Gastrocnemius medialis (tissue), 4 donors: ENCODE results near the gene SMAD4. TPM values are rescaled to one million over a fixed set of nuclear protein-coding genes. Genes with fewer than 3 reads are reported as not detected.

Experiments
- ATAC-seq, 2 donors: fragments of 150-250 bp; one replicate each; pipeline ENCODE4 v1.9.1; 2016
- DNase-seq, 2 donors: peaks; one replicate each; pipeline ENCODE4 v3.0.0-alpha.2; 2019
- H3K27ac ChIP-seq, 4 donors: fragments of 200-600 bp; sonication (generic); 1 replicate in 1 of 4; 2 replicates in 3 of 4; pipeline ENCODE4 v1.5.1; 2016 to 2018; ENCODE audit warnings: mild to moderate bottlenecking in 2 of 4, moderate library complexity in 1 of 4
- H3K27me3 ChIP-seq, 3 donors: fragments of 200-600 bp; sonication (generic) in 2 of 3; 1 replicate in 1 of 3; 2 replicates in 2 of 3; pipeline versions ENCODE4 v1.5.1 to v1.6.0; 2016 to 2019; ENCODE audit warnings: mild to moderate bottlenecking in 1 of 3, moderate library complexity in 1 of 3
- H3K36me3 ChIP-seq, 2 donors: fragments of 200-600 bp; sonication (generic) in 1 of 2; one replicate each; pipeline ENCODE4 v1.5.1; 2017 to 2018
- H3K4me1 ChIP-seq, 2 donors: fragments of 200-600 bp; sonication (generic) in 1 of 2; one replicate each; pipeline ENCODE4 v1.5.1; 2016 to 2017; ENCODE audit warnings: mild to moderate bottlenecking in 2 of 2
- H3K4me3 ChIP-seq, 4 donors: fragments of 200-600 bp; sonication (generic) in 3 of 4; 1 replicate in 1 of 4; 2 replicates in 3 of 4; pipeline ENCODE4 v1.5.1; 2016 to 2019; ENCODE audit warnings: mild to moderate bottlenecking in 2 of 4
- H3K9me3 ChIP-seq, 3 donors: fragments of 200-600 bp; sonication (generic) in 2 of 3; 1 replicate in 1 of 3; 2 replicates in 2 of 3; pipeline ENCODE4 v1.5.1; 2016 to 2019
- POLR2A ChIP-seq, 2 donors: fragments of 450-650 bp; IDR thresholded peaks; one replicate each; pipeline ENCODE4 v1.6.1; 2017; ENCODE audit warnings: antibody characterized with exemption in 2 of 2, mild to moderate bottlenecking in 2 of 2, moderate library complexity in 2 of 2
- in situ Hi-C, 4 donors: fragments of 200-750 bp; cut with MboI; loops; one replicate each; pipeline versions ENCODE4 v1.15.0 to v1.8.0; 2017; ENCODE audit warnings: low sequenced_read_pairs in 4 of 4
- intact Hi-C: fragments of 100-400 bp; cut with DNase I; formaldehyde crosslinking; loops from one replicate; pipeline ENCODE4 v1.15.1; 2023; ENCODE audit warnings: low total_unique reads
- total RNA-seq, 4 donors: library from RNA; depleted of rRNA; stranded (reverse); fragments of >200 nt; gene quantifications; one replicate each; pipeline versions ENCODE4 v1.1.0 to v1.2.3, GENCODE V29; 2016
- TF ChIP-seq, protein P1 (sequence below), 5 experiments: fragments of 450-650 bp in 3 of 5; fragments of 200-600 bp in 2 of 5; sonication (generic) in 2 of 5; IDR thresholded peaks in 4 of 5; conservative IDR thresholded peaks in 1 of 5; 1 replicate in 4 of 5; 2 replicates in 1 of 5; pipeline ENCODE4 v1.5.1; 2016 to 2019; ENCODE audit warnings: antibody characterized with exemption in 5 of 5, mild to moderate bottlenecking in 3 of 5, moderate library complexity in 3 of 5

Gene SMAD4
- 100 to 1,000 TPM; 148 to 210 (median 168) TPM for total RNA-seq

GRCh38 chr18:51029694-51030536 lies at the start of gene SMAD4:
TSS of gene SMAD4 (plus strand) at chr18:51030213. CDS start at chr18:51047047, 16,834 bp downstream.
- Histone ChIP-seq H3K4me3 (peak within 1 kb of the TSS; percentile 62 to 67 (median 64)), H3K36me3 (peaks cover 0 to 10% of the 10 kb centered on the region in 2 donors), H3K4me1 (peaks cover 46 to 57% of the 10 kb centered on the region in 2 donors), H3K27ac (peak within 1 kb of the TSS; percentile 90 to 97 (median 92)), H3K9me3 (no peaks in the 10 kb centered on the region), H3K27me3 (no peaks in the 10 kb centered on the region)
- in situ Hi-C loops (loop anchor here (5.0 to 25.0 kb wide), 5 partner anchors 58 to 743 kb away; partner anchors contain the start of genes CXXC1 (in 2 of the 4), MBD1 (in 2 of the 4), ELAC1 (in 1 of the 4) and MEX3C (in 1 of the 4)), intact Hi-C loops (loop anchor here (1.0 to 5.0 kb wide), 4 partner anchors 36 to 743 kb away; partner anchors contain the start of gene CXXC1)
- TF ChIP-seq, protein P1, sequence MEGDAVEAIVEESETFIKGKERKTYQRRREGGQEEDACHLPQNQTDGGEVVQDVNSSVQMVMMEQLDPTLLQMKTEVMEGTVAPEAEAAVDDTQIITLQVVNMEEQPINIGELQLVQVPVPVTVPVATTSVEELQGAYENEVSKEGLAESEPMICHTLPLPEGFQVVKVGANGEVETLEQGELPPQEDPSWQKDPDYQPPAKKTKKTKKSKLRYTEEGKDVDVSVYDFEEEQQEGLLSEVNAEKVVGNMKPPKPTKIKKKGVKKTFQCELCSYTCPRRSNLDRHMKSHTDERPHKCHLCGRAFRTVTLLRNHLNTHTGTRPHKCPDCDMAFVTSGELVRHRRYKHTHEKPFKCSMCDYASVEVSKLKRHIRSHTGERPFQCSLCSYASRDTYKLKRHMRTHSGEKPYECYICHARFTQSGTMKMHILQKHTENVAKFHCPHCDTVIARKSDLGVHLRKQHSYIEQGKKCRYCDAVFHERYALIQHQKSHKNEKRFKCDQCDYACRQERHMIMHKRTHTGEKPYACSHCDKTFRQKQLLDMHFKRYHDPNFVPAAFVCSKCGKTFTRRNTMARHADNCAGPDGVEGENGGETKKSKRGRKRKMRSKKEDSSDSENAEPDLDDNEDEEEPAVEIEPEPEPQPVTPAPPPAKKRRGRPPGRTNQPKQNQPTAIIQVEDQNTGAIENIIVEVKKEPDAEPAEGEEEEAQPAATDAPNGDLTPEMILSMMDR (IDR thresholded peaks at IDR 0.05 in 4 of 5, conservative IDR thresholded peaks at IDR 0.05 in 1 of 5): no peak
- peak; percentile 93 to 96 for TF ChIP-seq POLR2A (IDR thresholded peaks at IDR 0.05)
- ATAC-seq: peak; percentile 90 to 94
- DNase-seq: peak; percentile 93 to 95

GRCh38 chr18:50981381-50981780 lies 48.6 kb upstream of the SMAD4 start:
- in situ Hi-C loops: no loop called here

GRCh38 chr18:50982086-50982801 lies 47.8 kb upstream of the SMAD4 start:
- H3K4me3 ChIP-seq: no peak overlapping the region
- in situ Hi-C loops: no loop called here
- H3K9me3 ChIP-seq: no peaks in the 10 kb centered on the region
- peaks cover 4 to 18% of the 10 kb centered on the region in 2 donors for H3K4me1 ChIP-seq
- H3K27ac ChIP-seq: no peak overlapping the region
- H3K27me3 ChIP-seq: no peaks in the 10 kb centered on the region
- intact Hi-C loops: no loop called here
- no peak for DNase-seq
- no peak for ATAC-seq
- TF ChIP-seq POLR2A (IDR thresholded peaks at IDR 0.05): no peak
- TF ChIP-seq, protein P1 (IDR thresholded peaks at IDR 0.05 in 4 of 5, conservative IDR thresholded peaks at IDR 0.05 in 1 of 5): no peak
- peaks cover 4 to 35% of the 10 kb centered on the region in 2 donors for H3K36me3 ChIP-seq

More at GRCh38 chr18:50981381-50981780, 48.6 kb upstream of the SMAD4 start:
- ATAC-seq (no peak), DNase-seq (no peak)
- Histone ChIP-seq H3K4me3 (no peak overlapping the region), H3K4me1 (peaks cover 0 to 14% of the 10 kb centered on the region in 2 donors), H3K9me3 (no peaks in the 10 kb centered on the region), H3K27ac (no peak overlapping the region), H3K36me3 (peaks cover 4 to 44% of the 10 kb centered on the region in 2 donors), H3K27me3 (no peaks in the 10 kb centered on the region)
- intact Hi-C loops: no loop called here
- TF ChIP-seq POLR2A (IDR thresholded peaks at IDR 0.05): no peak
- TF ChIP-seq, protein P1 (IDR thresholded peaks at IDR 0.05 in 4 of 5, conservative IDR thresholded peaks at IDR 0.05 in 1 of 5): no peak

- TF ChIP-seq, protein P1 (IDR thresholded peaks at IDR 0.05 in 4 of 5, conservative IDR thresholded peaks at IDR 0.05 in 1 of 5): no peak
- no peak for TF ChIP-seq POLR2A (IDR thresholded peaks at IDR 0.05)
- no peak for DNase-seq
- in situ Hi-C loops: no loop called here
- no peak for ATAC-seq
- H3K36me3 ChIP-seq: peaks cover 4 to 30% of the 10 kb centered on the region in 2 donors
- H3K27ac ChIP-seq: no peak overlapping the region
- intact Hi-C loops: no loop called here
- H3K9me3 ChIP-seq: no peaks in the 10 kb centered on the region
- H3K27me3 ChIP-seq: no peaks in the 10 kb centered on the region
- H3K4me3 ChIP-seq: no peak overlapping the region
- H3K4me1 ChIP-seq: peaks cover 10 to 24% of the 10 kb centered on the region in 2 donors
These were observed 47.2 kb upstream of the SMAD4 start for GRCh38 chr18:50982802-50983179.
